OCI-LY7 (cell line): ENCODE measurements around the gene FOS.

Experiments used
- CTCF ChIP-seq: fragments of 200-600 bp; sonication (generic); conservative IDR thresholded peaks from 2 replicates; pipeline ENCODE4 v1.5.1; 2014; ENCODE audit warnings: mild to moderate bottlenecking, antibody characterized with exemption, low read length, moderate library complexity, mixed read lengths
- EZH2phosphoT487 ChIP-seq: fragments of 200-600 bp; sonication (generic); IDR thresholded peaks from 2 replicates; pipeline ENCODE4 v1.6.1; 2018; ENCODE audit warnings: low read depth, borderline replicate concordance, mild to moderate bottlenecking, mixed run types, antibody characterized with exemption, low read length, moderate library complexity, mixed read lengths

- TF ChIP-seq CTCF (no peak), EZH2phosphoT487 (no peak)
Observed at GRCh38 chr14:75298187-75298965, 19.7 kb downstream of the FOS start.
